Panc1 (cell line): Measurements from ENCODE around the gene YTHDF1. TPM values are rescaled to one million over a fixed set of nuclear protein-coding genes. Genes with fewer than 3 reads are reported as not detected.

Experiments used
- ATAC-seq: fragments of 200-7000 bp; cut with Tn5 transposase; 2 replicates; pipeline ENCODE4 v1.9.1; 2020; ENCODE audit warnings: mild to moderate bottlenecking, moderate library complexity
- BruUV-seq: library from RNA; stranded (reverse); fragments of 400-500 nt; replicated peaks from 2 replicates; lab custom pipeline; 2021; lab: Mats Ljungman, UMichigan
- CTCF ChIA-PET: fragments of 300-600 bp; sonication (Branson Sonifier 250); formaldehyde crosslinking; loops from one replicate; lab custom pipeline; 2022; ENCODE audit warnings: antibody characterized with exemption; lab: Charles Lee
- POLR2A ChIA-PET: fragments of 300-600 bp; sonication (Branson Sonifier 250); formaldehyde crosslinking; loops from one replicate; lab custom pipeline; 2022; ENCODE audit warnings: antibody characterized with exemption; lab: Charles Lee
- DNase-seq: peaks from one replicate; pipeline ENCODE4 v3.0.0-alpha.2; 2010; ENCODE audit warnings: low read depth, low spot score
- H3K27ac ChIP-seq: 2 replicates; pipeline ENCODE4 v1.5.1; 2011; ENCODE audit warnings: mild to moderate bottlenecking, low read length, inconsistent platforms
- H3K27me3 ChIP-seq: fragments of 200-500 bp; sonication (Bioruptor generic); 2 replicates; pipeline ENCODE4 v1.6.0; 2014; ENCODE audit warnings: low read length, inconsistent platforms; ENCODE audit not compliant: control insufficient read depth, insufficient read depth
- H3K36me3 ChIP-seq: fragments of 200-500 bp; sonication (Bioruptor generic); 2 replicates; pipeline ENCODE4 v1.5.1; 2014; ENCODE audit warnings: inconsistent platforms, mild to moderate bottlenecking, low read length, moderate library complexity; ENCODE audit not compliant: control insufficient read depth, insufficient read depth
- H3K4me1 ChIP-seq: 2 replicates; pipeline ENCODE4 v1.5.1; 2011; ENCODE audit warnings: inconsistent platforms, mild to moderate bottlenecking, low read length, moderate library complexity; ENCODE audit not compliant: control insufficient read depth, insufficient read depth
- H3K4me3 ChIP-seq, 2 experiments: 2 replicates each; pipeline ENCODE4 v1.5.1; 2011 to 2012; ENCODE audit warnings: low read depth in 2 of 2, low read length in 2 of 2, mild to moderate bottlenecking in 2 of 2, inconsistent platforms in 1 of 2, moderate library complexity in 1 of 2
- H3K9me3 ChIP-seq: fragments of 200-500 bp; sonication (Bioruptor generic); 2 replicates; pipeline ENCODE4 v1.5.1; 2014; ENCODE audit warnings: low read depth, mild to moderate bottlenecking, inconsistent platforms, low read length, moderate library complexity; ENCODE audit not compliant: control insufficient read depth, insufficient read depth
- POLR2AphosphoS5 ChIP-seq: IDR thresholded peaks from 2 replicates; pipeline ENCODE4 v1.6.1; 2012; ENCODE audit warnings: mild to moderate bottlenecking, low read depth, low read length, moderate library complexity
- SIN3A ChIP-seq: IDR thresholded peaks from 2 replicates; pipeline ENCODE4 v1.6.1; 2012; ENCODE audit warnings: low read depth, mild to moderate bottlenecking, low read length, moderate library complexity, borderline replicate concordance; ENCODE audit not compliant: insufficient read depth
- TCF7L2 ChIP-seq: IDR thresholded peaks from 2 replicates; pipeline ENCODE4 v1.6.1; 2011; ENCODE audit warnings: mild to moderate bottlenecking, low read depth, low read length, inconsistent platforms
- in situ Hi-C: cut with HindIII; loops from 2 replicates; pipeline ENCODE4 v1.10.0; 2016; ENCODE audit warnings: low sequenced_read_pairs, low pct_unique_long_range_greater_than_20kb
- intact Hi-C: fragments of 100-400 bp; cut with micrococcal nuclease; formaldehyde crosslinking; loops from one replicate; pipeline ENCODE4 v1.10.0; 2022; ENCODE audit not compliant: unreplicated experiment
- total RNA-seq: library from RNA; stranded (reverse); gene quantifications from one replicate; pipeline ENCODE4 v1.2.1, GENCODE V29; 2021; ENCODE audit not compliant: unreplicated experiment
- TF ChIP-seq, protein P1 (sequence below), 2 experiments: IDR thresholded peaks; 2 replicates each; pipeline ENCODE4 v1.6.1; 2011 to 2012; ENCODE audit warnings: low read depth in 2 of 2, control low read depth in 1 of 2, low read length in 1 of 2, mild to moderate bottlenecking in 1 of 2, moderate library complexity in 1 of 2; ENCODE audit not compliant: insufficient read depth in 1 of 2
- TF ChIP-seq, protein P2 (sequence below): fragments of 450-650 bp; IDR thresholded peaks from 2 replicates; pipeline ENCODE4 v1.5.1; 2017; ENCODE audit warnings: mild to moderate bottlenecking

The YTHDF1 gene
- total RNA-seq, 1 experiment from 2014 or later, result 43.0 TPM

DNA sequence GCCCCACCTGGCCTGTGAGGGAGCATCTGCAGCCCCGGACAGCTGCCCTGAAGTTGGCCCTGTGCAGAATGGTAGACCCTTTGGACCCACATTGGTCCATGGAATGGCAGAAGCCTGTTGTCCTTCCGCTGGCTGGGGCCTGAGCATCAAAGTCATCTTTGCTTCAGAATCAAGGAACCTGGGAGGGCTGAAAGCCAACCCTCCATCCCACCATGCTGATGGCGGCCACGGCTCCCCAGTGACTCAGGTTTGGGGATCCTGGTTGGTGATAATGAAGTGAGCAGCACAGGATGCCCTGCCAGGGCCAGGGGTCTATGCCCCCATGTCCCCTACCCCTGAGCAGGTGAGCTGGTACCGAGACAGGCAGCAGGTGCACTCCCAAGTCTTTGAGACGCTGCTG is 52.8 kb downstream of the YTHDF1 start:
- intact Hi-C loops, result no loop called here
- Histone ChIP-seq H3K27me3 (no peaks in the 10 kb centered on the region), H3K9me3 (no peaks in the 10 kb centered on the region), H3K27ac (no peak overlapping the region), H3K4me3 (no peak overlapping the region), H3K4me1 (no peaks in the 10 kb centered on the region), H3K36me3 (no peaks in the 10 kb centered on the region)
- ChIA-PET CTCF (no interaction called here), POLR2A (no interaction called here)
- in situ Hi-C loops, result no loop called here
- ATAC-seq (no peak), DNase-seq (no peak)
- TF ChIP-seq TCF7L2 (no peak), POLR2AphosphoS5 (no peak), SIN3A (no peak)
- TF ChIP-seq, protein P1, sequence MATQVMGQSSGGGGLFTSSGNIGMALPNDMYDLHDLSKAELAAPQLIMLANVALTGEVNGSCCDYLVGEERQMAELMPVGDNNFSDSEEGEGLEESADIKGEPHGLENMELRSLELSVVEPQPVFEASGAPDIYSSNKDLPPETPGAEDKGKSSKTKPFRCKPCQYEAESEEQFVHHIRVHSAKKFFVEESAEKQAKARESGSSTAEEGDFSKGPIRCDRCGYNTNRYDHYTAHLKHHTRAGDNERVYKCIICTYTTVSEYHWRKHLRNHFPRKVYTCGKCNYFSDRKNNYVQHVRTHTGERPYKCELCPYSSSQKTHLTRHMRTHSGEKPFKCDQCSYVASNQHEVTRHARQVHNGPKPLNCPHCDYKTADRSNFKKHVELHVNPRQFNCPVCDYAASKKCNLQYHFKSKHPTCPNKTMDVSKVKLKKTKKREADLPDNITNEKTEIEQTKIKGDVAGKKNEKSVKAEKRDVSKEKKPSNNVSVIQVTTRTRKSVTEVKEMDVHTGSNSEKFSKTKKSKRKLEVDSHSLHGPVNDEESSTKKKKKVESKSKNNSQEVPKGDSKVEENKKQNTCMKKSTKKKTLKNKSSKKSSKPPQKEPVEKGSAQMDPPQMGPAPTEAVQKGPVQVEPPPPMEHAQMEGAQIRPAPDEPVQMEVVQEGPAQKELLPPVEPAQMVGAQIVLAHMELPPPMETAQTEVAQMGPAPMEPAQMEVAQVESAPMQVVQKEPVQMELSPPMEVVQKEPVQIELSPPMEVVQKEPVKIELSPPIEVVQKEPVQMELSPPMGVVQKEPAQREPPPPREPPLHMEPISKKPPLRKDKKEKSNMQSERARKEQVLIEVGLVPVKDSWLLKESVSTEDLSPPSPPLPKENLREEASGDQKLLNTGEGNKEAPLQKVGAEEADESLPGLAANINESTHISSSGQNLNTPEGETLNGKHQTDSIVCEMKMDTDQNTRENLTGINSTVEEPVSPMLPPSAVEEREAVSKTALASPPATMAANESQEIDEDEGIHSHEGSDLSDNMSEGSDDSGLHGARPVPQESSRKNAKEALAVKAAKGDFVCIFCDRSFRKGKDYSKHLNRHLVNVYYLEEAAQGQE (IDR thresholded peaks at IDR 0.05; ENCODE audit: insufficient read depth in 1 of 2, low read depth in 2 of 2, low read length in 1 of 2), result no peak
- BruUV-seq, result no TSS peak

DNA sequence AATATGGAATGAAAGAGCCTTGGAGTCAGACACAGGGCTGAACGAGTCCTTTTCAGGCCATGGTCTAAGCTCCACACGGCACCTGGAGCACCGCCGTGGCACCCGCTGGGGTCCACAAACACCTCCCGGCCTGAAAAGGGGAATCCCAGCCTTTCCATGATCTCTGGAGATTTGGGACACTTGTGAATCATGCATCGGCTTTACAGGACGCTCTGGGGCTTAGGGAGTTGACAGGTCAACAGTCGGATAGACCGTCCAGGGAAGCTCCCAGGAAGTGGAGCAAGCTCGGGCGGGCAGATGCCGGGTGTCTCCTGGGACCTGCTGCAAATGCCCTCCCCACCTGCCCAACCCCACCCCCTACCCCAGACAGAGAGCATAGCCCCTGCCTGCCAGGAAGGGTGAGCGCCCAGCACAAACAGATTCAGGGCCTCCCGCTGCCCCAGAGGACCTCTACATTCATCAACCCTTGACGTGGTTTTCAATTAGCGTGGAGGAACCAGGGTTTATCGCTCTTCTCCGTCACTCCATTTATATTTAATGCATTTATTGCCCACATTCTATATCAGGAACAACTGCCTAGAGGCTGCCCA is 53.6 kb downstream of the YTHDF1 start:
- DNase-seq (no peak), ATAC-seq (no peak)
- in situ Hi-C loops, result no loop called here
- no peaks in the 10 kb centered on the region for H3K27me3 ChIP-seq
- ChIA-PET POLR2A (no interaction called here), CTCF (no interaction called here)
- no peak overlapping the region for H3K4me3 ChIP-seq
- H3K27ac ChIP-seq, result no peak overlapping the region
- no peaks in the 10 kb centered on the region for H3K36me3 ChIP-seq
- TF ChIP-seq POLR2AphosphoS5, result no peak
- H3K4me1 ChIP-seq, result no peaks in the 10 kb centered on the region
- intact Hi-C loops, result no loop called here
- no TSS peak for BruUV-seq
- no peaks in the 10 kb centered on the region for H3K9me3 ChIP-seq

DNA sequence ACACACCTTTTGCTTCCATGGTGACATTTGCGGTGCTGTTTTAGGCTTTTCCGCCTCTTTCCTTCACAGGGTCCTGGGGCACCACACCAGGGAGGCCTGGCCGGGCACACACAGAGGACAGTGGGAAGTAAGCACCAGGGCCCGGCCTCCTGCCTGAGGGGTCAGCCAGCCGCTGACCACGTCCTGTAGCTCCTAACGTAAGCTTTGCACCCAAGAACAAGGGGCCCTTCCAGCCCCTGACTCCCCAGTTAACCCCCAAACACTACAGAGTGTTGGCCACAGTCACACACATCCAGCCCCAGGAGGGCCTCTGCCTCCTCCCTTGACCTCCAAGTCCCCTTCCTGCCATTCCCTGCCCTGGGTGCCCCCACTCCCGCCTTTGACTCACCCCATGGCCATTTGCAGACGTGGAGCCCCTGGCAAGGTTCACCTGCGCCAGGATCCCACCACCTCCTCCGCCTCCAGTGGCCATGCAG is 54.7 kb downstream of the YTHDF1 start:
- Histone ChIP-seq H3K4me3 (no peak overlapping the region), H3K9me3 (no peaks in the 10 kb centered on the region), H3K27me3 (no peaks in the 10 kb centered on the region), H3K27ac (no peak overlapping the region), H3K4me1 (no peaks in the 10 kb centered on the region), H3K36me3 (no peaks in the 10 kb centered on the region)
- CTCF ChIA-PET, result no interaction called here
- BruUV-seq, result no TSS peak
- POLR2A ChIA-PET, result no interaction called here
- ATAC-seq, result no peak
- in situ Hi-C loops, result no loop called here
- TF ChIP-seq, protein P2, sequence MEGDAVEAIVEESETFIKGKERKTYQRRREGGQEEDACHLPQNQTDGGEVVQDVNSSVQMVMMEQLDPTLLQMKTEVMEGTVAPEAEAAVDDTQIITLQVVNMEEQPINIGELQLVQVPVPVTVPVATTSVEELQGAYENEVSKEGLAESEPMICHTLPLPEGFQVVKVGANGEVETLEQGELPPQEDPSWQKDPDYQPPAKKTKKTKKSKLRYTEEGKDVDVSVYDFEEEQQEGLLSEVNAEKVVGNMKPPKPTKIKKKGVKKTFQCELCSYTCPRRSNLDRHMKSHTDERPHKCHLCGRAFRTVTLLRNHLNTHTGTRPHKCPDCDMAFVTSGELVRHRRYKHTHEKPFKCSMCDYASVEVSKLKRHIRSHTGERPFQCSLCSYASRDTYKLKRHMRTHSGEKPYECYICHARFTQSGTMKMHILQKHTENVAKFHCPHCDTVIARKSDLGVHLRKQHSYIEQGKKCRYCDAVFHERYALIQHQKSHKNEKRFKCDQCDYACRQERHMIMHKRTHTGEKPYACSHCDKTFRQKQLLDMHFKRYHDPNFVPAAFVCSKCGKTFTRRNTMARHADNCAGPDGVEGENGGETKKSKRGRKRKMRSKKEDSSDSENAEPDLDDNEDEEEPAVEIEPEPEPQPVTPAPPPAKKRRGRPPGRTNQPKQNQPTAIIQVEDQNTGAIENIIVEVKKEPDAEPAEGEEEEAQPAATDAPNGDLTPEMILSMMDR, result no peak
- TF ChIP-seq SIN3A, result no peak
- TF ChIP-seq POLR2AphosphoS5, result no peak
- no peak for TF ChIP-seq TCF7L2
- TF ChIP-seq, protein P1 (IDR thresholded peaks at IDR 0.05; ENCODE audit: insufficient read depth in 1 of 2, low read depth in 2 of 2, low read length in 1 of 2), result no peak
- intact Hi-C loops, result no loop called here
- no peak for DNase-seq
